DND-41 (cell line): ENCODE measurements around the gene MCUB.

Experiments used
- ATAC-seq: fragments of 200-7000 bp; cut with Tn5 transposase; 3 replicates; pipeline ENCODE4 v1.9.1; 2021; ENCODE audit warnings: low read depth; ENCODE audit not compliant: insufficient read depth
- DNase-seq: peaks from one replicate; pipeline ENCODE4 v3.0.0-alpha.2; 2020
- H2AFZ ChIP-seq: 2 replicates; pipeline ENCODE4 v1.6.0; 2012; ENCODE audit warnings: low read depth, low read length
- H3K27ac ChIP-seq: 2 replicates; pipeline ENCODE4 v1.5.1; 2012; ENCODE audit warnings: low read length, inconsistent platforms
- H3K27me3 ChIP-seq: fragments of 200-600 bp; sonication (generic); 2 replicates; pipeline ENCODE4 v1.6.0; 2012; ENCODE audit warnings: low read length, mild to moderate bottlenecking, inconsistent platforms; ENCODE audit not compliant: insufficient read depth, poor library complexity
- H3K36me3 ChIP-seq: 2 replicates; pipeline ENCODE4 v1.5.1; 2012; ENCODE audit warnings: low read length, inconsistent platforms; ENCODE audit not compliant: insufficient read depth
- H3K4me1 ChIP-seq: 2 replicates; pipeline ENCODE4 v1.5.1; 2012; ENCODE audit warnings: mild to moderate bottlenecking, low read length; ENCODE audit not compliant: insufficient read depth
- H3K4me2 ChIP-seq: 2 replicates; pipeline ENCODE4 v1.6.0; 2012; ENCODE audit warnings: mild to moderate bottlenecking, moderate library complexity, low read length, inconsistent platforms; ENCODE audit not compliant: insufficient read depth
- H3K4me3 ChIP-seq, 2 experiments: fragments of 200-600 bp in 1 of 2; shearing (Covaris generic) in 1 of 2; 2 replicates each; pipeline ENCODE4 v1.5.1; 2012 to 2016; ENCODE audit warnings: inconsistent platforms in 2 of 2, low read length in 2 of 2, mild to moderate bottlenecking in 2 of 2, low read depth in 1 of 2, moderate library complexity in 1 of 2
- H3K79me2 ChIP-seq: 2 replicates; pipeline ENCODE4 v1.6.0; 2012; ENCODE audit warnings: low read length, inconsistent platforms; ENCODE audit not compliant: insufficient read depth
- H3K9ac ChIP-seq: 2 replicates; pipeline ENCODE4 v1.6.0; 2012; ENCODE audit warnings: low read depth, mild to moderate bottlenecking, inconsistent platforms, low read length, moderate library complexity
- H3K9me3 ChIP-seq: 2 replicates; pipeline ENCODE4 v1.5.1; 2012; ENCODE audit warnings: low read length, moderate library complexity, mild to moderate bottlenecking, inconsistent platforms; ENCODE audit not compliant: insufficient read depth, severe bottlenecking
- H4K20me1 ChIP-seq: 2 replicates; pipeline ENCODE4 v1.6.0; 2012; ENCODE audit warnings: low read length; ENCODE audit not compliant: insufficient read depth
- CTCF ChIP-seq: IDR thresholded peaks from 2 replicates; pipeline ENCODE4 v1.5.1; 2012; ENCODE audit warnings: borderline replicate concordance, low read length, moderate library complexity, mild to moderate bottlenecking; ENCODE audit not compliant: poor library complexity, severe bottlenecking; ENCODE audit errors: extremely low read depth
- EZH2 ChIP-seq: IDR thresholded peaks from 3 replicates; pipeline ENCODE4 v1.6.1; 2012; ENCODE audit warnings: borderline replicate concordance, low read depth, mild to moderate bottlenecking, moderate library complexity, low read length, inconsistent platforms; ENCODE audit not compliant: severe bottlenecking

Gene MCUB

GRCh38 chr4:109599046-109599652 lies 39.1 kb downstream of the MCUB start:
- Histone ChIP-seq H3K4me3 (no peak overlapping the region), H3K27me3 (no peaks in the 10 kb centered on the region), H3K4me1 (no peaks in the 10 kb centered on the region), H4K20me1 (no peaks in the 10 kb centered on the region), H3K27ac (no peak overlapping the region), H3K9ac (no peak overlapping the region), H3K36me3 (peaks cover 15% of the 10 kb centered on the region), H3K9me3 (peaks cover 16% of the 10 kb centered on the region), H3K4me2 (no peak overlapping the region), H2AFZ (no peak overlapping the region), H3K79me2 (peaks cover 30% of the 10 kb centered on the region)
- no peak for TF ChIP-seq EZH2
- TF ChIP-seq CTCF: no peak
- DNase-seq: no peak
- ATAC-seq: no peak

- Histone ChIP-seq H3K27me3 (no peaks in the 10 kb centered on the region), H3K9ac (no peak overlapping the region), H3K4me1 (no peaks in the 10 kb centered on the region), H3K4me2 (no peak overlapping the region), H3K4me3 (no peak overlapping the region), H3K27ac (no peak overlapping the region), H3K9me3 (peaks cover 16% of the 10 kb centered on the region), H2AFZ (no peak overlapping the region), H4K20me1 (no peaks in the 10 kb centered on the region), H3K36me3 (peaks cover 15% of the 10 kb centered on the region), H3K79me2 (peaks cover 34% of the 10 kb centered on the region)
- TF ChIP-seq CTCF (no peak), EZH2 (no peak)
- ATAC-seq (no peak), DNase-seq (no peak)
Measured at GRCh38 chr4:109600431-109600830, 40.4 kb downstream of the MCUB start.

GRCh38 chr4:109601336-109601735 lies 41.3 kb downstream of the MCUB start:
- H3K27ac ChIP-seq: no peak overlapping the region
- H3K9ac ChIP-seq: no peak overlapping the region
- H3K79me2 ChIP-seq: peaks cover 38% of the 10 kb centered on the region
- no peak overlapping the region for H3K4me3 ChIP-seq
- H3K36me3 ChIP-seq: peaks cover 15% of the 10 kb centered on the region
- no peak overlapping the region for H3K4me2 ChIP-seq
- no peak overlapping the region for H2AFZ ChIP-seq
- no peaks in the 10 kb centered on the region for H4K20me1 ChIP-seq
- no peaks in the 10 kb centered on the region for H3K27me3 ChIP-seq
- H3K9me3 ChIP-seq: peaks cover 16% of the 10 kb centered on the region
- H3K4me1 ChIP-seq: no peaks in the 10 kb centered on the region
- ATAC-seq (no peak), DNase-seq (no peak)
- no peak for TF ChIP-seq CTCF
- no peak for TF ChIP-seq EZH2
